Muscle layer of colon (tissue), 2 donors: ENCODE data around the gene TMEM39A.

Experiments
- H3K27ac ChIP-seq: one replicate; pipeline ENCODE4 v1.7.0; 2013; ENCODE audit warnings: low read depth, mild to moderate bottlenecking, low read length, moderate library complexity
- H3K27me3 ChIP-seq, 2 donors: one replicate each; pipeline ENCODE4 v1.7.0; 2013; ENCODE audit warnings: low read length in 2 of 2, mild to moderate bottlenecking in 2 of 2; ENCODE audit not compliant: insufficient read depth in 2 of 2, control insufficient read depth in 1 of 2
- H3K36me3 ChIP-seq: one replicate; pipeline ENCODE4 v1.7.0; 2013; ENCODE audit warnings: mild to moderate bottlenecking, low read length; ENCODE audit not compliant: insufficient read depth
- H3K4me1 ChIP-seq: one replicate; pipeline ENCODE4 v1.7.0; 2013; ENCODE audit warnings: mild to moderate bottlenecking, low read length; ENCODE audit not compliant: insufficient read depth
- H3K4me3 ChIP-seq, 2 donors: one replicate each; pipeline ENCODE4 v1.7.0; 2013; ENCODE audit warnings: low read length in 2 of 2, low read depth in 1 of 2, mild to moderate bottlenecking in 1 of 2, moderate library complexity in 1 of 2
- H3K9ac ChIP-seq: one replicate; pipeline ENCODE4 v1.7.0; 2013; ENCODE audit warnings: low read length
- H3K9me3 ChIP-seq: one replicate; pipeline ENCODE4 v1.7.0; 2013; ENCODE audit warnings: mild to moderate bottlenecking, low read length
- donor health status: abdominal sarcoma.
- donor health status: Adenocarcinoma of cecum.

TMEM39A gene

DNA sequence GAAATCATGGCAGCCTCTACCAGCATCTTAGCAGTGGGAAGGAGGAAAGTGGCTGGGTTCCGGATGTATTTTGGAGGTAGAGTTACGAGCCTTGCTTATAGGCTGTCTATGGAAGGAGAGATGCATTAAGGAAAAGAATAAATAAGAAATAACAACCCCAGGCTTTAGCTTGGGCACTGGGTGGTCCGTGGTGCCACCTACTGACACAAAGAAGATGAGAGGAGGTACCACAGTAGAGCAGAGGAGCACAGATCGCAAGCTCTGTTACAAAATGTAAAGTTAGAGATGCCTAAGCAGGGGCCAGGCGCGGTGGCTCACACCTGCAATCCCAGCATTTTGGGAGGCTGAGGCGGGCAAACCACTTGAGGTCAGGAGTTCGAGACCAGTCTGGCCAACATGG lies 74.8 kb downstream of the TMEM39A start:
- no peak overlapping the region for H3K27ac ChIP-seq
- H3K9me3 ChIP-seq = no peaks in the 10 kb centered on the region
- H3K36me3 ChIP-seq = peaks cover 31% of the 10 kb centered on the region
- no peak overlapping the region for H3K9ac ChIP-seq
- H3K4me3 ChIP-seq = no peak overlapping the region
- H3K27me3 ChIP-seq = no peaks in the 10 kb centered on the region
- H3K4me1 ChIP-seq = no peaks in the 10 kb centered on the region

DNA sequence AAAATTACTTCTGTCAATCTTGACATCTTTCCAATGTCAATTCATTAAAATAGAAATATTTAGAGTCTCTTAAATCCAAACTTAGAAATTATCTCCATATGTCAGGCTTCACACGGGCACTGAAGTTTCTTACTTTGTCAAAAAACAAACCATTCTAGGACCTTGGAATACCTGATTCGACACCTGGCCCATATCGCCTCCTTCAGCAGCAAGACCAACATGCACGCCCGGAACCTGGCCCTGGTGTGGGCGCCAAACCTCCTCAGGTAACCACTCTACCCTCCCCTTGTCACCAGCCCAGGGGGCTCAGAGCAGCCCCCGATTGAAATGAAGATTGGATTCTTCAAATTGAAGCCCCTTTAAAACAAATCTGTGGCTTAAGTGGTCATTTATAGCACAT lies 81.3 kb downstream of the TMEM39A start:
- Histone ChIP-seq H3K27me3 (no peaks in the 10 kb centered on the region), H3K9me3 (no peaks in the 10 kb centered on the region), H3K27ac (no peak overlapping the region), H3K4me1 (no peaks in the 10 kb centered on the region), H3K9ac (no peak overlapping the region), H3K4me3 (no peak overlapping the region), H3K36me3 (peaks cover 10% of the 10 kb centered on the region)

DNA sequence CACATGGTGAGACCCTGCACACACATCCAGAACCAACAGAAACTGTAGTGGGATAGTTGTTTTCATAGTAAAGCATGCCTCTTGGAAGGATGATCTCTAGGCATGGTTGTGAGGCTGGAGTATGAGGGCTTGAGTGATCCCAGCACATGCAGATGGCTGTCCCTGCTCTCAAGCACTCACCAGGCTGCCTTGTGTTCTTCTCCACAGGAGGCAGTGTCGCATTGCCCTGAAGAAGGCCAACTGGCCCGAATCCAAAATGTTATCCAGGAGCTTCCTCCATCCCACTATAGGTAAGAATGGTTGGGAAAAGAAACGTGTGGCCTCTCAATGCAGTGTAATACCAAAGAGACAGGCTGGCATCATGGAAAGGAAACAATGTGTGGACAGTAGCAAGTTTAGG lies 82.7 kb downstream of the TMEM39A start:
- Histone ChIP-seq H3K27me3 (no peaks in the 10 kb centered on the region), H3K9ac (no peak overlapping the region), H3K9me3 (no peaks in the 10 kb centered on the region), H3K4me1 (no peaks in the 10 kb centered on the region), H3K4me3 (no peak overlapping the region), H3K27ac (no peak overlapping the region), H3K36me3 (peaks cover 10% of the 10 kb centered on the region)
